Ovary (tissue), 9 donors: ENCODE results near the gene ABHD12. TPM values are rescaled to one million over a fixed set of nuclear protein-coding genes. Genes with fewer than 3 reads are reported as not detected.

Experiments
- DNase-seq, 5 donors: peaks; one replicate each; pipeline ENCODE4 v3.0.0-alpha.2; 2019 to 2020
- H3K27ac ChIP-seq, 2 donors: fragments of 200-600 bp; one replicate each; pipeline versions ENCODE4 v1.5.1 to v1.8.0; 2019 to 2022
- H3K27me3 ChIP-seq: fragments of 200-600 bp; one replicate; pipeline ENCODE4 v1.8.0; 2022
- H3K36me3 ChIP-seq: fragments of 200-600 bp; sonication (generic); one replicate; pipeline ENCODE4 v1.5.1; 2019
- H3K4me1 ChIP-seq: one replicate; pipeline ENCODE4 v1.8.1; 2013; ENCODE audit warnings: mild to moderate bottlenecking, moderate library complexity; ENCODE audit not compliant: insufficient read depth
- H3K4me3 ChIP-seq: fragments of 200-600 bp; sonication (generic); one replicate; pipeline ENCODE4 v1.5.1; 2017
- H3K9me3 ChIP-seq, 2 donors: fragments of 200-600 bp in 1 of 2; sonication (generic) in 1 of 2; one replicate each; pipeline versions ENCODE4 v1.5.1 to v1.8.1; 2013 to 2019; ENCODE audit warnings: mild to moderate bottlenecking in 1 of 2, moderate library complexity in 1 of 2
- EP300 ChIP-seq: sonication (generic); formaldehyde crosslinking; IDR thresholded peaks from one replicate; pipeline ENCODE4 v1.6.1; 2017; ENCODE audit warnings: antibody characterized with exemption
- POLR2A ChIP-seq: fragments of 450-650 bp; IDR thresholded peaks from one replicate; pipeline ENCODE4 v1.6.1; 2017; ENCODE audit warnings: antibody characterized with exemption, mild to moderate bottlenecking, moderate library complexity
- WGBS, 3 donors: extraction: QIAGEN DNeasy Blood & Tissue Kit in 1 of 3; methylation state at CpG; one replicate each; pipeline versions ENCODE4 v1.1.5 to v1.1.7; 2013 to 2017; 5-methylcytosine and 5-hydroxymethylcytosine counted together
- intact Hi-C, 4 donors: fragments of 100-400 bp; cut with DNase I; formaldehyde crosslinking; loops; one replicate each; pipeline versions ENCODE4 v1.11.0 to v1.15.1; 2022 to 2023
- polyA plus RNA-seq, 2 donors: library from polyadenylated mRNA; stranded (reverse); fragments of 200-250 nt in 1 of 2; fragments of 350-450 nt in 1 of 2; fragmentation: Illumina TruSeq in 1 of 2; extraction: RNeasy Lipid Tissue Mini Kit (QIAGEN cat#74804) in 1 of 2; gene quantifications; one replicate each; pipeline ENCODE4 v1.2.3, GENCODE V29; 2013 to 2014
- total RNA-seq, 7 donors: library from RNA; depleted of rRNA in 2 of 7; stranded (reverse); fragments of >200 nt in 2 of 7; fragmentation: NEBNext Ultra II Directional in 3 of 7; extraction: Animal tissue kit (Norgen Biotek cat#: 25700) in 3 of 7; gene quantifications; one replicate each; pipeline versions ENCODE4 v1.1.0 to v1.2.4, GENCODE V29; 2016 to 2023
- TF ChIP-seq, protein P1 (sequence below), 3 donors: fragments of 450-650 bp in 2 of 3; fragments of 200-600 bp in 1 of 3; IDR thresholded peaks; one replicate each; pipeline versions ENCODE4 v1.5.1 to v1.8.0; 2016 to 2022; ENCODE audit warnings: antibody characterized with exemption in 3 of 3, mild to moderate bottlenecking in 1 of 3
- donor health status: DM: no; HTN: no; CAD: no; lungs with moderate emphysema.
- donor health status: DM: no; HTN: no; CAD: no.
- donor health status: Bipolar disorder and iron deficiency.
- donor health status: DM: yes; HTN: yes; CAD: no.
- donor health status: DM: no; HTN: no; CAD: no.
- donor health status: DM: yes; HTN: yes; CAD: no.

The ABHD12 gene
- total and polyA plus RNA-seq, 9 donors, result 15.0 to 87.6 (median 37.6) TPM

DNA sequence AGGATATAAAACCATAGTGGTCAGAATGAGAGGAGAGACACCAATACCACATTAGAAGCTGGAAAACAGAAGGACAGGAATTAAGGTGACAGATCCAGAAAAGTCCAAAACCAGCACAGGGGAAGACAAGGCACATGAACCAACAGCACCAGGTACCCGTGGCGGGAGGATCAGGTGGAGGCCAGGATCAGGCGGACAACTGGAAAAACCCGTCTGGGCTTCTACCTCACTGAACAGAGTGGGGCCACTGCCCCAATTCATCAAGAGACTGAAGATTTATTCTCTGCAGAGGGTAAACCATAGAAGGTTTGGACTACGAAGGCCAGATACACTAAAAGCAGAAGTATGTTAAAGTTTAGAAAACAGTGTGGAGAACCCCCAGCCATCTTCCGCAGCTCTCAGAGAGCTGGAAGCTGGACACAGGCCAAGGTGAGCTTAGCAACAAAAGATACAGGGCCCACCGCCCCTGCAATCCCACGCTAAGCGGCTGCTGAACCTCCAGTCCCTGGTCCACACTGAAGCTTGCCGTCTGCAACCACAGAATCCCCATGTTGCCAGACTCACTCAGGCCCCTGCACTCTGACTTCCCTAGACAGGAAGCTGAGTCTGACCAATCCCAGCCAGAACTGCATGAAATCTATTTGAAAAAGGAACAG is 29.9 kb downstream of the ABHD12 start:
- no peaks in the 10 kb centered on the region for H3K9me3 ChIP-seq
- no peaks in the 10 kb centered on the region for H3K4me1 ChIP-seq
- WGBS, 3 donors, result 32 to 52% (median 35%) methylated on average over 10 of the region's 10 CpGs
- peak in 2 of 5 donors; percentile 14 to 30 for DNase-seq
- no peaks in the 10 kb centered on the region for H3K36me3 ChIP-seq
- no peak overlapping the region for H3K4me3 ChIP-seq
- H3K27me3 ChIP-seq, result no peaks in the 10 kb centered on the region
- TF ChIP-seq POLR2A, result no peak
- TF ChIP-seq, protein P1, sequence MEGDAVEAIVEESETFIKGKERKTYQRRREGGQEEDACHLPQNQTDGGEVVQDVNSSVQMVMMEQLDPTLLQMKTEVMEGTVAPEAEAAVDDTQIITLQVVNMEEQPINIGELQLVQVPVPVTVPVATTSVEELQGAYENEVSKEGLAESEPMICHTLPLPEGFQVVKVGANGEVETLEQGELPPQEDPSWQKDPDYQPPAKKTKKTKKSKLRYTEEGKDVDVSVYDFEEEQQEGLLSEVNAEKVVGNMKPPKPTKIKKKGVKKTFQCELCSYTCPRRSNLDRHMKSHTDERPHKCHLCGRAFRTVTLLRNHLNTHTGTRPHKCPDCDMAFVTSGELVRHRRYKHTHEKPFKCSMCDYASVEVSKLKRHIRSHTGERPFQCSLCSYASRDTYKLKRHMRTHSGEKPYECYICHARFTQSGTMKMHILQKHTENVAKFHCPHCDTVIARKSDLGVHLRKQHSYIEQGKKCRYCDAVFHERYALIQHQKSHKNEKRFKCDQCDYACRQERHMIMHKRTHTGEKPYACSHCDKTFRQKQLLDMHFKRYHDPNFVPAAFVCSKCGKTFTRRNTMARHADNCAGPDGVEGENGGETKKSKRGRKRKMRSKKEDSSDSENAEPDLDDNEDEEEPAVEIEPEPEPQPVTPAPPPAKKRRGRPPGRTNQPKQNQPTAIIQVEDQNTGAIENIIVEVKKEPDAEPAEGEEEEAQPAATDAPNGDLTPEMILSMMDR (IDR thresholded peaks at IDR 0.05), result no peak
- TF ChIP-seq EP300, result no peak
- no peak overlapping the region for H3K27ac ChIP-seq
- intact Hi-C loops, result no loop called here

GRCh38 chr20:25356271-25356933 is 34.2 kb downstream of the ABHD12 start:
- Histone ChIP-seq H3K27ac (no peak overlapping the region), H3K27me3 (no peaks in the 10 kb centered on the region), H3K36me3 (no peaks in the 10 kb centered on the region), H3K9me3 (no peaks in the 10 kb centered on the region), H3K4me3 (no peak overlapping the region), H3K4me1 (no peaks in the 10 kb centered on the region)
- WGBS, 3 donors, result 76 to 83% (median 82%) methylated on average over 10 of the region's 10 CpGs
- intact Hi-C loops, result no loop called here
- no peak for TF ChIP-seq EP300
- no peak for TF ChIP-seq POLR2A
- TF ChIP-seq, protein P1 (IDR thresholded peaks at IDR 0.05), result no peak
- DNase-seq, result no peak

GRCh38 chr20:25355866-25356265 is 34.8 kb downstream of the ABHD12 start:
- Histone ChIP-seq H3K36me3 (no peaks in the 10 kb centered on the region), H3K9me3 (no peaks in the 10 kb centered on the region), H3K4me3 (no peak overlapping the region), H3K27me3 (no peaks in the 10 kb centered on the region), H3K4me1 (no peaks in the 10 kb centered on the region), H3K27ac (no peak overlapping the region)
- DNase-seq, result no peak
- intact Hi-C loops, result no loop called here
- WGBS, 3 donors, result 97 to 100% (median 98%) methylated on average over 2 of the region's 2 CpGs
- TF ChIP-seq, protein P1 (IDR thresholded peaks at IDR 0.05), result no peak
- TF ChIP-seq POLR2A, result no peak
- no peak for TF ChIP-seq EP300

DNA sequence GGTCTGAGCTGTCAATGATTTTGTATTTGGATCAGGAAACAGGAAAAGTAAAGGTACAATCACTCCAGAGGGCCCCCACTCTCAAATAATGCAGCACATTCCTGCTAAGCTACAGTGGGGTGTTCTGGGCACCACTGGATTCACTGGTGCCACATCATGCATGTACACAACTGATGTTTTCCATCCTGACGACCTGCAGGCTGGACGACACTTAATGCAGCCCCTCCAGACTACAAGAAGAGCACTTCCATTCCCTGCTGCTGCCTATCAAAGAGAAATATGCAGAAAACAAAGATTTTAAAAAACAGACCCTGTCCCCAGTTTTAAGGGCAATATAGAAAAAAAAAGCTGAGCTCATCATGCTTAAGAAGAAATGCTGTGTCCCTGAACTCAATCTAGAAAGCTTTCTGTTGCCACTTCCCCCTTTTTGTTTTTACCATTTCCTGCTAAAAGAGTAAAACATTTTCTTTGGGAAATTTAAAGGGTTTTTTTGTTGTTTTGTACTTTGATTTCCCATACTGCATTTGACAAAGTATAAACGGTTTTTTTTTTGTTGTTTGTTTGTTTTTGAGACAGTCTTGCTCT is 35.5 kb downstream of the ABHD12 start:
- H3K27ac ChIP-seq, result no peak overlapping the region

More for the DNA sequence above, 35.5 kb downstream of the ABHD12 start:
- Histone ChIP-seq H3K9me3 (no peaks in the 10 kb centered on the region), H3K4me3 (no peak overlapping the region), H3K36me3 (no peaks in the 10 kb centered on the region), H3K4me1 (no peaks in the 10 kb centered on the region), H3K27me3 (no peaks in the 10 kb centered on the region)
- intact Hi-C loops, result no loop called here
- no peak for DNase-seq
- TF ChIP-seq, protein P1 (IDR thresholded peaks at IDR 0.05), result no peak
- TF ChIP-seq EP300 (no peak), POLR2A (no peak)
- WGBS, 3 donors, result 54 to 64% (median 54%) methylated on average over 3 of the region's 3 CpGs
